ENCODE data around the gene CD59.

CD59 gene

DNA sequence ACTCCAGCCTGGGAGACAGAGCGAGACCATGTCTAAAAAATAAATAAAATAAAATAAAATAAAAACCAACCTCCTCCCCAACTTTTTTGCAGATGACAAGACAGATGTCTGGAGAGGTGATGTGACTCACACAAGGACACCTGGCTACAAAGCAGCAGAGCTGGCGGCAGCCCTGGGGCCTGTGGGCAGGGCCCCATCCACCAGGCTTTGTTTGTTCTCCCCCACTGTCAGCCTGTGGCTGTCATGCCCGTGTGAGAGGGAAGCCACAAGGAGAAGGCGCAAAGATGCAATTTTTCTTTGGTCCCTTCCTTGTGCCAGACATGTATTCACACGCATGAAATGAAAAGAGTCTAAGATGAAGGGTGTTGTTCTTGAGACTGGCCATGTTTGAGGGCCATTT is 16.6 kb downstream of the CD59 start:
- Histone ChIP-seq H3K9me3 (ENCODE audit: insufficient read depth, low read length) (no peaks in the 10 kb centered on the region), H3K9me2 (replicated peaks; ENCODE audit: insufficient read depth, low read length) (no peaks in the 10 kb centered on the region), H3K27ac (ENCODE audit: low read depth, low read length) (no peak overlapping the region), H3K36me3 (ENCODE audit: low read length) (no peaks in the 10 kb centered on the region), H2AFZ (ENCODE audit: low read depth, low read length, severe bottlenecking) (no peak overlapping the region), H3F3A (ENCODE audit: insufficient read depth) (no peaks in the 10 kb centered on the region), H3K9ac (ENCODE audit: low read length) (no peak overlapping the region), H4K20me1 (ENCODE audit: low read depth, low read length) (no peaks in the 10 kb centered on the region), H3K4me2 (ENCODE audit: low read depth, low read length, poor library complexity, severe bottlenecking) (no peak overlapping the region), H3K27me3 (ENCODE audit: low read length) (no peaks in the 10 kb centered on the region), H3K4me3 (ENCODE audit: insufficient read depth, low read length, poor library complexity, severe bottlenecking) (no peak overlapping the region), H3K79me2 (ENCODE audit: insufficient read depth, low read length) (no peaks in the 10 kb centered on the region)
- TF ChIP-seq, protein P1, sequence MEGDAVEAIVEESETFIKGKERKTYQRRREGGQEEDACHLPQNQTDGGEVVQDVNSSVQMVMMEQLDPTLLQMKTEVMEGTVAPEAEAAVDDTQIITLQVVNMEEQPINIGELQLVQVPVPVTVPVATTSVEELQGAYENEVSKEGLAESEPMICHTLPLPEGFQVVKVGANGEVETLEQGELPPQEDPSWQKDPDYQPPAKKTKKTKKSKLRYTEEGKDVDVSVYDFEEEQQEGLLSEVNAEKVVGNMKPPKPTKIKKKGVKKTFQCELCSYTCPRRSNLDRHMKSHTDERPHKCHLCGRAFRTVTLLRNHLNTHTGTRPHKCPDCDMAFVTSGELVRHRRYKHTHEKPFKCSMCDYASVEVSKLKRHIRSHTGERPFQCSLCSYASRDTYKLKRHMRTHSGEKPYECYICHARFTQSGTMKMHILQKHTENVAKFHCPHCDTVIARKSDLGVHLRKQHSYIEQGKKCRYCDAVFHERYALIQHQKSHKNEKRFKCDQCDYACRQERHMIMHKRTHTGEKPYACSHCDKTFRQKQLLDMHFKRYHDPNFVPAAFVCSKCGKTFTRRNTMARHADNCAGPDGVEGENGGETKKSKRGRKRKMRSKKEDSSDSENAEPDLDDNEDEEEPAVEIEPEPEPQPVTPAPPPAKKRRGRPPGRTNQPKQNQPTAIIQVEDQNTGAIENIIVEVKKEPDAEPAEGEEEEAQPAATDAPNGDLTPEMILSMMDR (IDR thresholded peaks at IDR 0.05; ENCODE audit: insufficient read depth, low read length, poor library complexity, severe bottlenecking) = no peak
- no peak for TF ChIP-seq EZH2phosphoT487 (conservative IDR thresholded peaks at IDR 0.05; ENCODE audit: low read length)

DNA sequence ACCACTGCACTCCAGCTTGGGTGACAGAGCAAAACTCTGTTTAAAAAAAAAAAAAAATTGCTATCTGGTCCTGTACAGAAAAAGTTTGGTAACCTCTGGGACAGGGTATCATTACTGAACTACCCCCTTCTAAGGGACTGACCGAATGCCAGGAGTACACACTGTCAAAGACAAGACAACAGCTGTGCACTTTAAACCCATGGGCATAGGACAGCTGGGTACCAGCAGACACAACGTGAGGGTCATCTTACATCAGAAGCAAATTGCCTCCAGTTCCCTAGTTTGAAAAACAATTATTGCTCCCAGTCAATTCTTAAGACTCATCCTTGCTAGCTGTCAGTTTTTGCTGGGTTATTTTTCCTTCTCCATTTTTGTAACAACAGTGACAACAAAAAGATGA is 17.8 kb downstream of the CD59 start:
- H3K4me2 ChIP-seq (ENCODE audit: low read depth, low read length, poor library complexity, severe bottlenecking) = no peak overlapping the region
- H3K79me2 ChIP-seq (ENCODE audit: insufficient read depth, low read length) = no peaks in the 10 kb centered on the region
- no peak overlapping the region for H3K9ac ChIP-seq (ENCODE audit: low read length)
- H3K36me3 ChIP-seq (ENCODE audit: low read length) = no peaks in the 10 kb centered on the region
- H4K20me1 ChIP-seq (ENCODE audit: low read depth, low read length) = no peaks in the 10 kb centered on the region
- H3K27ac ChIP-seq (ENCODE audit: low read depth, low read length) = no peak overlapping the region
- no peaks in the 10 kb centered on the region for H3K27me3 ChIP-seq (ENCODE audit: low read length)
- no peaks in the 10 kb centered on the region for H3F3A ChIP-seq (ENCODE audit: insufficient read depth)
- H2AFZ ChIP-seq (ENCODE audit: low read depth, low read length, severe bottlenecking) = no peak overlapping the region
- no peaks in the 10 kb centered on the region for H3K9me2 ChIP-seq (replicated peaks; ENCODE audit: insufficient read depth, low read length)
- TF ChIP-seq EZH2phosphoT487 (conservative IDR thresholded peaks at IDR 0.05; ENCODE audit: low read length) = no peak
- TF ChIP-seq, protein P1 (IDR thresholded peaks at IDR 0.05; ENCODE audit: insufficient read depth, low read length, poor library complexity, severe bottlenecking) = no peak
- no peak overlapping the region for H3K4me3 ChIP-seq (ENCODE audit: insufficient read depth, low read length, poor library complexity, severe bottlenecking)
- H3K9me3 ChIP-seq (ENCODE audit: insufficient read depth, low read length) = no peaks in the 10 kb centered on the region

DNA sequence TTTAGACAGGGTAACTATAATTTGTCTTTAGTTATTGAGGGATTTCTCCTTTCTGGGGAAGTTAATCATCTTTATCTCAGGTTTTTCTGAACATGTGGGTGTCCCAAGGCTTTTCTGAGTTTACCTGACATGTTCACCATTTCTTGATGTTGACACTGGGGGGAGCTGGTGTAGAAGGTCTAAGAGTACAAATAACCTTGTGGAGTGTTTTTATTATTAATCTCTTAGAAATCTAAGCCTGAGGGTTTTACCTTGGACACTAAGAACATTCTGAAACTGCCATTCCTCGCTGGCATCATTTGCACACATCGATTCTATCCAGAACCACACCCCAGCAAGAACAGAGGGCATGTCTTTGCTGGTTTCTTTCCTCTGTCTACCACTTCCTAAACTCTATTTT is 20.0 kb downstream of the CD59 start:
- H3K9me3 ChIP-seq (ENCODE audit: insufficient read depth, low read length) = no peaks in the 10 kb centered on the region
- no peaks in the 10 kb centered on the region for H3K79me2 ChIP-seq (ENCODE audit: insufficient read depth, low read length)
- H2AFZ ChIP-seq (ENCODE audit: low read depth, low read length, severe bottlenecking) = no peak overlapping the region
- no peaks in the 10 kb centered on the region for H3K9me2 ChIP-seq (replicated peaks; ENCODE audit: insufficient read depth, low read length)
- no peak overlapping the region for H3K4me2 ChIP-seq (ENCODE audit: low read depth, low read length, poor library complexity, severe bottlenecking)
- H3K27me3 ChIP-seq (ENCODE audit: low read length) = no peaks in the 10 kb centered on the region
- H3K36me3 ChIP-seq (ENCODE audit: low read length) = no peaks in the 10 kb centered on the region
- H4K20me1 ChIP-seq (ENCODE audit: low read depth, low read length) = no peaks in the 10 kb centered on the region
- TF ChIP-seq, protein P1 (IDR thresholded peaks at IDR 0.05; ENCODE audit: insufficient read depth, low read length, poor library complexity, severe bottlenecking) = no peak
- no peak for TF ChIP-seq EZH2phosphoT487 (conservative IDR thresholded peaks at IDR 0.05; ENCODE audit: low read length)
- no peak overlapping the region for H3K4me3 ChIP-seq (ENCODE audit: insufficient read depth, low read length, poor library complexity, severe bottlenecking)
- H3F3A ChIP-seq (ENCODE audit: insufficient read depth) = no peaks in the 10 kb centered on the region
- H3K27ac ChIP-seq (ENCODE audit: low read depth, low read length) = no peak overlapping the region
- no peak overlapping the region for H3K9ac ChIP-seq (ENCODE audit: low read length)
